ENCODE results near the gene C4orf54.

Gene C4orf54

GRCh38 chr4:99653916-99654315, 3.7 kb downstream of the C4orf54 start:
- no peak for DNase-seq (ENCODE audit: insufficient read length, low spot score)
- FAIRE-seq: no peak
- no peak for TF ChIP-seq CTCF (IDR thresholded peaks at IDR 0.05; ENCODE audit: insufficient read depth, missing control alignments)

GRCh38 chr4:99652596-99653436, 4.8 kb downstream of the C4orf54 start:
- DNase-seq (ENCODE audit: insufficient read length, low spot score): no peak
- TF ChIP-seq CTCF (IDR thresholded peaks at IDR 0.05; ENCODE audit: insufficient read depth, missing control alignments): no peak
- no peak for FAIRE-seq

GRCh38 chr4:99651811-99652485, 5.7 kb downstream of the C4orf54 start:
- TF ChIP-seq CTCF (IDR thresholded peaks at IDR 0.05; ENCODE audit: insufficient read depth, missing control alignments): no peak
- FAIRE-seq (no peak), DNase-seq (ENCODE audit: insufficient read length, low spot score) (no peak)

DNA sequence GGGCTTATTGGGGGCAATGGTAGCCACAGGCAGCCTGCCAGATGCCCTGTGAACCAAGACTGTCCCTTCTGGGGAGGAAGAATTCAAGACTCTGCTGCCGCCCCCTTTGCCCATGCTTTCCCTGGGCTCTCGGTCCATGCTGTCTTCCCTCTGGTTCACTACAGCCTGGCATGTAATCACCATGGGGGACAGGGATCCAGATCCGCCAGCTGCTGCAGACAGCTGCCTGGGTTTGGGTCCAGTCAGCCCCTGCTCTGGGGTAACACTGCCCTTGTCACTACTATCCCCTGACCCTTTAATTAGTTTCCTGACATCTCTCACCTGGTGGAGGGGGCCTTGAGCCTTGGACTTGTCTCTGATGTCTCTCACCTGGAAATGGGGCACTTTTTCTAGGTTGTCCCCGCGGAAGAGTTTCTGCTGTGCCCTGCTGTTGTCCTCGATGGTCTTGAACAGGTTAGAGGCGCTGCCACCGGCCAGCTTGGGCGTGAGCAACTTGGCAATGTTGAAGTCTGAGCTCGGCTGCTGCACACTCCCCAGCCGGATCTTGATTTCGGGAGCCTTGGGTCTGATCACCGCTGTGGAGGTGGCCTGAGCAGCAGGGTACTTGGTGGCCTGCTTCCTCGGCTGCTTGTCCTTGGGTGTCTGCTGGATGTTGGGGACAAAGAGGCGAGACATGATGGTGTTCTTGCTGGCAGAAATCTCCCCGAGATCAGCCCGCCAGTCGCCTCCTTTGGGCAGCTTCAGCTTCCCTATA, 6.4 kb downstream of the C4orf54 start:
- FAIRE-seq (no peak), DNase-seq (ENCODE audit: insufficient read length, low spot score) (no peak)
- no peak for TF ChIP-seq CTCF (IDR thresholded peaks at IDR 0.05; ENCODE audit: insufficient read depth, missing control alignments)

DNA sequence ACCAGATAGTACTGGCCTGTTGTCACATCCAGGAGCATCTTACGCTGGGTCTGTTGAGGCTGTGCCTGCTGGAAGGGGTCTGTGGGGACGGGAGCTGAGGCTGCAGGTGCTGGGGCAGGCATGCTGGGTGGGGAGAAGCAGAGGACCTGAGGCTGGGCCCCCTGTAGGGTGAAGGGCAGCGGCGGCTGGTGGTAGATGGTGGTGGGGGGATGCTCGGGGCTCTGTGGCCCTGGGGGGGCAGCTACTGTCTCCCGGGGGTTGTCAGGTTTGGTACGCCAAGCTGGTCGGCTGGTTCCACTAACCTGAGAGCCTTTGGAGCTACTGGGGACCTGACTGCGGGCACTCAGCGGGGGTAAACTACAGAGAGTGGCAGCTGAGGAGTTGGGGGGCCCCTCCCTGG, 7.8 kb downstream of the C4orf54 start:
- no peak for TF ChIP-seq CTCF (IDR thresholded peaks at IDR 0.05; ENCODE audit: insufficient read depth, missing control alignments)
- FAIRE-seq (no peak), DNase-seq (ENCODE audit: insufficient read length, low spot score) (no peak)

DNA sequence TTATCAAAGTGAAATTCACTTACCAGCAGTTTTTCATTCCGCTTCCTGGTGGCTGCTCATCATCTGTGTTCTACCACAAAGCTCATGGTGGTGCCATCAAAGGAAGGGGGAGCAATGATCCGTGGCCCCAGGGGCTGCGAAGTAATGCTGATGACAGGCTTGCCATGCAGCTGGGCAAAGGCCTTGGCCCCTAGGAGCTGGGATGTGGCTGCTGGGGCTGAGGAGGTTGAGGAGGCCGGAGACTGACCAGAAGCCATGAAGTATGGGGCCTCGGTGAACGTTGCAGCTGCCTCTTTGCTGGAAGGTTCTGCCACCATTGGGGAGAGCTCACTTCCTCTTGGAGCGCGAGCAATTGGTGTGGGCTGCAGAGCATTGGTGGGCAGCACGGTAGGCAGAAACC, 8.4 kb downstream of the C4orf54 start:
- FAIRE-seq (no peak), DNase-seq (ENCODE audit: insufficient read length, low spot score) (no peak)
- no peak for TF ChIP-seq CTCF (IDR thresholded peaks at IDR 0.05; ENCODE audit: insufficient read depth, missing control alignments)
